ENCODE results near the gene NXN. TPM values are rescaled to one million over a fixed set of nuclear protein-coding genes. Genes with fewer than 3 reads are reported as not detected.

The NXN gene
- total and polyA plus RNA-seq, 9 donors, result 5.5 to 34.8 (median 28.4) TPM

DNA sequence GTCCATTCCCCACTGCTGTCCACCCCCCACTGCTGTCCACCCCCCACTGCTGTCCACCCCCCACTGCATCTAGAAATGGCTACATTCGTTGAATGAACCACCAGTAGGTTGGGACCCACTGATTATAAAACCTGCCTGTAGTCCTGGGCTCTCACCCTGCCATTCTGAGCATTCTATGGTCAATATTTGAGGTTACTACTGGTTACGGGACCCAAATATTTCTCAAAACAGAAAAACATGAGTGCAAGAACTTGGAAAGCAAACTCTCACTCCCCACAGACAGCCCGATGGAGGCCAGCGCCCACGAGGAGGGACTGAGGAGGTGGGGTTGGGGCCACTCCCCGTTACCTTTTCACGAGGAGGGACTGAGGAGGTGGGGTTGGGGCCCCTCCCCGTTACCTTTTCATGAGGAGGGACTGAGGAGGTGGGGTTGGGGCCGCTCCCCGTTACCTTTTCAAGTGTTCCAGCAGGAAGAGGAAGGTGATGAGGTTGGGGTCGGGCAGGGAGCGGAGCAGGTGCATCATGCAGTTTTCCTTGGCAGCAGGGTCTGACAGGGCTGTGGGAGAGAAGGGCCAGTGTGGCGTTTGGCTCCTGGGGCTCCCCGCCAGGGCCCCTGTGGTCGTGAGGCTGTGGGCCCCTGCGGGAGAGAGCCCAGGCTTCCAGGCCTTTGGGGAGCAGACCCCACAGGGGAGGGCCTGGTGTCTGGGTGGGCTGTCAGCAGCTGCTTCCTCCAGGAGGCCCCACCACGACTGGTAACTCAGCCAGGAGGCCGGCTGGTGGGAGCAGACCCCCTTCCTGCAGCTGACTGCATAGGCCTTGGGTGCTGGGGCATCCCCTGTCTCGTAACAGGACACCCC is 29.9 kb upstream of the NXN start:
- intact Hi-C loops (cut with DNase I), result loop anchor here in 1 of 4 donors (5.0 kb wide), 1 partner anchor 38 kb away; no protein-coding TSS in a partner anchor
- 65 to 75% (median 68%) methylated on average over 19 of the region's 19 CpGs for WGBS, 3 donors
- Histone ChIP-seq H3K27ac (no peak overlapping the region), H3K36me3 (no peaks in the 10 kb centered on the region), H3K4me3 (no peak overlapping the region), H3K27me3 (no peaks in the 10 kb centered on the region), H3K9me3 (no peaks in the 10 kb centered on the region), H3K4me1 (ENCODE audit: insufficient read depth) (peaks cover 16% of the 10 kb centered on the region)
- DNase-seq, result peak in 1 of 5 donors; percentile 7
- TF ChIP-seq POLR2A (IDR thresholded peaks at IDR 0.05), result no peak
- TF ChIP-seq, protein P1, sequence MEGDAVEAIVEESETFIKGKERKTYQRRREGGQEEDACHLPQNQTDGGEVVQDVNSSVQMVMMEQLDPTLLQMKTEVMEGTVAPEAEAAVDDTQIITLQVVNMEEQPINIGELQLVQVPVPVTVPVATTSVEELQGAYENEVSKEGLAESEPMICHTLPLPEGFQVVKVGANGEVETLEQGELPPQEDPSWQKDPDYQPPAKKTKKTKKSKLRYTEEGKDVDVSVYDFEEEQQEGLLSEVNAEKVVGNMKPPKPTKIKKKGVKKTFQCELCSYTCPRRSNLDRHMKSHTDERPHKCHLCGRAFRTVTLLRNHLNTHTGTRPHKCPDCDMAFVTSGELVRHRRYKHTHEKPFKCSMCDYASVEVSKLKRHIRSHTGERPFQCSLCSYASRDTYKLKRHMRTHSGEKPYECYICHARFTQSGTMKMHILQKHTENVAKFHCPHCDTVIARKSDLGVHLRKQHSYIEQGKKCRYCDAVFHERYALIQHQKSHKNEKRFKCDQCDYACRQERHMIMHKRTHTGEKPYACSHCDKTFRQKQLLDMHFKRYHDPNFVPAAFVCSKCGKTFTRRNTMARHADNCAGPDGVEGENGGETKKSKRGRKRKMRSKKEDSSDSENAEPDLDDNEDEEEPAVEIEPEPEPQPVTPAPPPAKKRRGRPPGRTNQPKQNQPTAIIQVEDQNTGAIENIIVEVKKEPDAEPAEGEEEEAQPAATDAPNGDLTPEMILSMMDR (IDR thresholded peaks at IDR 0.05), result no peak
- TF ChIP-seq EP300 (IDR thresholded peaks at IDR 0.05), result no peak

DNA sequence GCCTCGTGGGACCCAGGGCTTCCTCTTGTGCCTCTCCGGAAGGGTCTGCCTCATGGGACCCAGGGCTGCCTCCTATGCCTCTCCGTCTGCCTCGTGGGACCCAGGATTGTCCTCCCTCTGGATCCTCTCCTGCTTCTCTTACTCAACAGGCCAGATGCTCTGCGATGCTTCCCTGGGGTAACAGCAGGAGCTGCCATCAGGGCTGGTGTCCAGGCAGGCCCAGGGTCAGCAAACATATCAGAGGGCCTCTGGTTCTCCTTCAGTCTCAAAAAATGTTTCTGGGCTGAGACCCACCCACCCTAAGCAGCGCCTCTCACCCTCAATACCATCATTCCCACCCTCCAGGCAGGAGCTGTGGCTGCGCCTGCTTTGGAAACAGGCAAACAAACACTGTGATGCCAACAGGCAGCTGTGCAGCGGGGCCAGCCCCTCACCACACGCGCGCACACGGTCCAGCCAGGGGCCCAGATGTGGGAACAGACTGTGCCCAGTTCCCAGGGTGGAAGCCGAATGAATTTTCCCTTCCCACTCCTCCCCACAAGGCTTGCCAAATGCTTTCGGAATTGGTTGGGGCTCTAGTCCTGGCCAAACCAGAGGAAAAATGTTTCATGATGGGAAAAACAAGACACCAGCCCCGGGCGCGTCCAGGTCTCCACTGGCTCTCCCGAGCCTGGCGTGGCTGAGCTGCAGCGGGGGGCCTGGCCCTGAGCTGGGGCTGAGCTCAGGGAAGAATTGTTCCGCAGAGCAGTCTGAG is 28.6 kb upstream of the NXN start:
- intact Hi-C loops (cut with DNase I), result loop anchor here in 1 of 4 donors (5.0 kb wide), 1 partner anchor 39 kb away; no protein-coding TSS in a partner anchor
- TF ChIP-seq, protein P1 (IDR thresholded peaks at IDR 0.05), result no peak
- no peak for TF ChIP-seq POLR2A (IDR thresholded peaks at IDR 0.05)
- no peak for TF ChIP-seq EP300 (IDR thresholded peaks at IDR 0.05)
- no peaks in the 10 kb centered on the region for H3K36me3 ChIP-seq
- DNase-seq, result peak in 3 of 5 donors; percentile 18 to 77 (median 58)
- no peaks in the 10 kb centered on the region for H3K9me3 ChIP-seq
- no peaks in the 10 kb centered on the region for H3K27me3 ChIP-seq
- 55 to 73% (median 59%) methylated on average over 21 of the region's 21 CpGs for WGBS, 3 donors
- peaks cover 20% of the 10 kb centered on the region for H3K4me1 ChIP-seq (ENCODE audit: insufficient read depth)
- H3K27ac ChIP-seq, result peak overlapping the region; percentile 28 to 62
- H3K4me3 ChIP-seq, result no peak overlapping the region

DNA sequence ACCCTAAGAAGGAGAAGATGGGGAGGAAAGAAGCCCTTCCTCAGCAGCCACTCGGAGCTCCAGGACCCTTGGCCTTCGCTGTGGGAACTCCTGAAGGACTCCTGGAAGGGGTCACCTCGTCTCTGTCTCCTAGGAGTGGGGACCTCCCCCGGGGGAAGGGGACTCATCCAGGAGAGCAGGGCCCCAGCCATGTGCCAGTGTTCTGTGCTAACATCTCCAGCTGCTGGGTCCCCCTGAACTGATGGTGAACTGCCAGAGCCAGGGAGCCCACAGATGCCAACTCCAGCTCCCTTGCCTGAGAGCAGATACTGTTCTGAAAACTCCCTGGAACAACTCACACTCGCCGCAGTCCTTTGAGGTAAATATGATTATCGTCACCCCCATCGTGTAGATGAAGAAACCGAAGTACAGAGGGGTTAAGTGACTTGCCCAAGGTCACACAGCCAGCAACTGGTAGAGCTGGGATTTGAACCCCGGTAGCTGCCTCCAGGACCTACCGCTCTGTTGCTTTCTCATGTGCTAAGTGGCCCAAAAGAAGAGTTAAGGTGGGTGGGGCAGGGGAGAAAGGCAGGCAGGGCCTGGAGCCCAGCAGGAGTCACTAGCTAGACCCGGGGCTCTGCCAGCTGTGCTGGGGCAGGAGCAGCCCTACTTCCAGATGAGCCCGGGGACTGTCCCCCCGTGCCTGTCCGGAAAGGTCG is 27.9 kb upstream of the NXN start:
- no peak for TF ChIP-seq POLR2A (IDR thresholded peaks at IDR 0.05)
- TF ChIP-seq EP300 (IDR thresholded peaks at IDR 0.05), result no peak
- TF ChIP-seq, protein P1 (IDR thresholded peaks at IDR 0.05), result no peak
- no peak overlapping the region for H3K4me3 ChIP-seq
- H3K27ac ChIP-seq, result peak overlapping the region; percentile 28 to 62
- DNase-seq, result no peak
- H3K9me3 ChIP-seq, result no peaks in the 10 kb centered on the region
- H3K4me1 ChIP-seq (ENCODE audit: insufficient read depth), result peaks cover 22% of the 10 kb centered on the region
- no peaks in the 10 kb centered on the region for H3K36me3 ChIP-seq
- H3K27me3 ChIP-seq, result no peaks in the 10 kb centered on the region
- 82 to 90% (median 85%) methylated on average over 16 of the region's 16 CpGs for WGBS, 3 donors
- intact Hi-C loops (cut with DNase I), result loop anchor here in 1 of 4 donors (5.0 kb wide), 1 partner anchor 40 kb away; no protein-coding TSS in a partner anchor

DNA sequence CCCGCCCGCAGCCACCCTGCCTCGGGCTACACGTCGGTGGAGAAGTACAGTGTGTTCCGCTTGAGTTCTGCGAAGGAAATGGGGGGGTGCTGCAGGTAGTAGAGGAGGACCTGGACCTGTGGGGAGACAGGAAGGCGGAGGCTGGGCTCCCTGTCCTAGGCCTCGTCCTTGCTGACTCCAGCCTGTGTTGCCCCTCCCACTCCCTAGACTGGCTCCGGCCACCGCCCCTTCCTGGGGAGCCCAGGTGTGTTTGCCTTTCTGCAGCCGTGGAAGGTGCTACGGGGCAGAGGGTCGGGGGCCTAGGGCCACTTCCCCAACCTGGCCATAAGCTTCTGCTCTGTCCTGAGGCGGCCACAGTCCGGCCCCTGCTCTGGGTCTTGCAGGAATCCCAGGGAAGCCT is 26.5 kb upstream of the NXN start:
- H3K4me3 ChIP-seq, result no peak overlapping the region
- peak overlapping the region; percentile 52 to 68 for H3K27ac ChIP-seq
- intact Hi-C loops (cut with DNase I), result loop anchor here in 1 of 4 donors (5.0 kb wide), 1 partner anchor 41 kb away; no protein-coding TSS in a partner anchor
- H3K27me3 ChIP-seq, result no peaks in the 10 kb centered on the region
- H3K36me3 ChIP-seq, result no peaks in the 10 kb centered on the region
- TF ChIP-seq, protein P1 (IDR thresholded peaks at IDR 0.05), result no peak
- TF ChIP-seq POLR2A (IDR thresholded peaks at IDR 0.05), result no peak
- no peak for TF ChIP-seq EP300 (IDR thresholded peaks at IDR 0.05)
- no peak for DNase-seq
- H3K4me1 ChIP-seq (ENCODE audit: insufficient read depth), result peaks cover 22% of the 10 kb centered on the region
- WGBS, 3 donors, result 67 to 79% (median 72%) methylated on average over 16 of the region's 16 CpGs
- no peaks in the 10 kb centered on the region for H3K9me3 ChIP-seq

Data from ovary (tissue), 9 donors.